SK-N-SH treated with all-trans-retinoic acid at 6 μM for 48 hours (cell line): ENCODE measurements around the gene CCR9.

Source experiments
- ATAC-seq: fragments of 200-7000 bp; cut with Tn5 transposase; 3 replicates; pipeline ENCODE4 v1.9.1; 2020; ENCODE audit warnings: mild to moderate bottlenecking, moderate library complexity
- BACH2 ChIP-seq: fragments of 250-450 bp; sonication (Bioruptor Pico); IDR thresholded peaks from 2 replicates; pipeline ENCODE4 v1.9.0; 2021; ENCODE audit warnings: mild to moderate bottlenecking, borderline replicate concordance
- CSDC2 ChIP-seq: fragments of 250-450 bp; sonication (Bioruptor Pico); IDR thresholded peaks from 2 replicates; pipeline ENCODE4 v1.5.0; 2020; ENCODE audit warnings: mild to moderate bottlenecking, moderate library complexity
- ESRRG ChIP-seq: fragments of 250-450 bp; sonication (Bioruptor Pico); IDR thresholded peaks from 2 replicates; pipeline ENCODE4 v1.6.1; 2021; ENCODE audit warnings: mild to moderate bottlenecking
- GLIS3 ChIP-seq: fragments of 250-450 bp; sonication (Bioruptor Pico); IDR thresholded peaks from 2 replicates; pipeline ENCODE4 v1.5.0; 2020; ENCODE audit warnings: mild to moderate bottlenecking, moderate library complexity
- ISL1 ChIP-seq: fragments of 250-450 bp; sonication (Bioruptor Pico); IDR thresholded peaks from 2 replicates; pipeline ENCODE4 v2.1.2; 2022; ENCODE audit warnings: mild to moderate bottlenecking, moderate library complexity
- OSR1 ChIP-seq: fragments of 250-450 bp; sonication (Bioruptor Pico); IDR thresholded peaks from 2 replicates; pipeline ENCODE4 v1.8.0; 2022; ENCODE audit warnings: moderate library complexity, mild to moderate bottlenecking, inconsistent platforms
- PPARA ChIP-seq: fragments of 250-450 bp; sonication (Bioruptor Pico); IDR thresholded peaks from 2 replicates; pipeline ENCODE4 v1.5.0; 2020; ENCODE audit warnings: mild to moderate bottlenecking, borderline replicate concordance
- SNAI2 ChIP-seq: fragments of 250-450 bp; sonication (Bioruptor Pico); IDR thresholded peaks from 2 replicates; pipeline ENCODE4 v1.5.0; 2020; ENCODE audit warnings: mild to moderate bottlenecking, moderate library complexity
- TCF4 ChIP-seq: fragments of 250-450 bp; sonication (Bioruptor Pico); IDR thresholded peaks from 2 replicates; pipeline ENCODE4 v1.8.0; 2021; ENCODE audit warnings: mild to moderate bottlenecking, moderate library complexity, borderline replicate concordance
- TSHZ2 ChIP-seq: fragments of 250-450 bp; sonication (Bioruptor Pico); IDR thresholded peaks from 2 replicates; pipeline ENCODE4 v1.5.0; 2020; ENCODE audit warnings: mild to moderate bottlenecking, moderate library complexity
- ZFP3 ChIP-seq: fragments of 250-450 bp; sonication (Bioruptor Pico); IDR thresholded peaks from 2 replicates; pipeline ENCODE4 v1.5.0; 2020; ENCODE audit warnings: mild to moderate bottlenecking, moderate library complexity
- ZNF565 ChIP-seq: fragments of 450-650 bp; formaldehyde crosslinking; conservative IDR thresholded peaks from 2 replicates; pipeline ENCODE4 v1.5.0; 2020; ENCODE audit warnings: low read depth, mild to moderate bottlenecking, moderate library complexity
- ZNF8 ChIP-seq: fragments of 450-650 bp; formaldehyde crosslinking; IDR thresholded peaks from 2 replicates; pipeline ENCODE4 v1.5.0; 2020; ENCODE audit warnings: mild to moderate bottlenecking, moderate library complexity
- TF ChIP-seq, protein P1 (sequence below): fragments of 250-450 bp; sonication (Bioruptor Pico); IDR thresholded peaks from 2 replicates; pipeline ENCODE4 v1.8.0; 2021; ENCODE audit warnings: low read depth, mild to moderate bottlenecking, moderate library complexity, borderline replicate concordance
- TF ChIP-seq, protein P2 (sequence below): fragments of 250-450 bp; sonication (Bioruptor Pico); IDR thresholded peaks from 2 replicates; pipeline ENCODE4 v1.5.1; 2021; ENCODE audit warnings: mild to moderate bottlenecking, moderate library complexity
- TF ChIP-seq, protein P3 (sequence below): fragments of 250-450 bp; sonication (Bioruptor Pico); IDR thresholded peaks from 2 replicates; pipeline ENCODE4 v1.8.0; 2020; ENCODE audit warnings: mild to moderate bottlenecking, moderate library complexity, borderline replicate concordance
- TF ChIP-seq, protein P4 (sequence below): fragments of 250-450 bp; sonication (Bioruptor Pico); IDR thresholded peaks from 2 replicates; pipeline ENCODE4 v1.5.1; 2020; ENCODE audit warnings: low read depth, mild to moderate bottlenecking, moderate library complexity

Gene CCR9

DNA sequence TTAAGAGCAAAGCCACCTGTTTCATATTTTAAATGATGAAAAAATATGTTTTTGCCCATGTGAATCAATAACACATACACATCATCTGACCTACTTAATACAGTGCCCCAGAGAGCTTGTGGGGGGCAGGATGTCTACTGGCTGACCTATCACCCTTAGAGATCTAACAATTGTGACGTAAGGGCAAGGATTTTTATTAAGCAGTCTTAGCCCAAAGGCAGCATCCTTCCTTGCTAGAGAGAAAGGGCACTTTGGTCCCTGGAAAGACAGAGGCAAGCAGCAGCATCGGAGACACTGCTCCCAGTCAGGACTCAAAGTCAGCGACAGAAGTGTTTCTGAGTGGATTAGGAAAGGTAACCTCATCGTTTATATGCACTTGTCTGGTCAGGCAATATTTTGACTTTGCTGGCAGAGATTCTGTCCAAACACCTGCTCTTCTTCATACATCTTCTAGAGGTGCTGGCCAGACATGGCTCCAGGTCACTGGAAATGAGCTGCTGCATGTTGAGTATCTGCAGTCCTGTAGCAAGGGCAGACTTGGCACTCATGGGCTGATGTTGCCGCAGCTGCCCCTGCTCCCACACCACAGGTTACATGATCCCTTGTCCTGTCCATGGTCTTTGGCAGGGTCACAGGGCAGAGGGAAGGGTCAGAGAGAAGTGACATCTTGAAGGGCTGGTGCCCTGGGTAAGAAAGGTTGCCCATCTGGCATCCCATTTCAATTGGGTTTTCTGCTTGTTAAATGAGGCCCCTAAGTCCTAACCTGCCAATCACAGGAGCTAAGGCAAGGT is 58.7 kb downstream of the CCR9 start:
- ATAC-seq: no peak
- TF ChIP-seq, protein P1, sequence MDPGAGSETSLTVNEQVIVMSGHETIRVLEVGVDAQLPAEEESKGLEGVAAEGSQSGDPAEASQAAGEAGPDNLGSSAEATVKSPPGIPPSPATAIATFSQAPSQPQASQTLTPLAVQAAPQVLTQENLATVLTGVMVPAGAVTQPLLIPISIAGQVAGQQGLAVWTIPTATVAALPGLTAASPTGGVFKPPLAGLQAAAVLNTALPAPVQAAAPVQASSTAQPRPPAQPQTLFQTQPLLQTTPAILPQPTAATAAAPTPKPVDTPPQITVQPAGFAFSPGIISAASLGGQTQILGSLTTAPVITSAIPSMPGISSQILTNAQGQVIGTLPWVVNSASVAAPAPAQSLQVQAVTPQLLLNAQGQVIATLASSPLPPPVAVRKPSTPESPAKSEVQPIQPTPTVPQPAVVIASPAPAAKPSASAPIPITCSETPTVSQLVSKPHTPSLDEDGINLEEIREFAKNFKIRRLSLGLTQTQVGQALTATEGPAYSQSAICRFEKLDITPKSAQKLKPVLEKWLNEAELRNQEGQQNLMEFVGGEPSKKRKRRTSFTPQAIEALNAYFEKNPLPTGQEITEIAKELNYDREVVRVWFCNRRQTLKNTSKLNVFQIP: no peak
- TF ChIP-seq, all 23 proteins: peak for 0

DNA sequence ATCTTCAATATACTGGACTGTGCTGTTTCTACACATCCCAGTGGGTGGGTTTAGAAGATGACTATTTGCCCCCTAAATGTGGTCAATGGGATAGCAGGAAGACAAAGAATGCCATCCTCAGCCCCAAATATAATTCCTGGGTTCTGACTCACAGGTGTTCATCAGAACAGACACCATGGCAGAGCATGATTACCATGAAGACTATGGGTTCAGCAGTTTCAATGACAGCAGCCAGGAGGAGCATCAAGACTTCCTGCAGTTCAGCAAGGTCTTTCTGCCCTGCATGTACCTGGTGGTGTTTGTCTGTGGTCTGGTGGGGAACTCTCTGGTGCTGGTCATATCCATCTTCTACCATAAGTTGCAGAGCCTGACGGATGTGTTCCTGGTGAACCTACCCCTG is 60.0 kb downstream of the CCR9 start:
- no peak for TF ChIP-seq TSHZ2 (CRISPR knock-in tag)
- no peak for ATAC-seq

- TF ChIP-seq GLIS3 (CRISPR knock-in tag) (no peak), TSHZ2 (CRISPR knock-in tag) (no peak), SNAI2 (CRISPR knock-in tag) (no peak), BACH2 (CRISPR knock-in tag) (no peak), ISL1 (CRISPR knock-in tag) (no peak), OSR1 (CRISPR knock-in tag) (no peak), PPARA (no peak), ZFP3 (CRISPR knock-in tag) (no peak), TCF4 (CRISPR knock-in tag) (no peak), ZNF565 (CRISPR knock-in tag) (no peak), ESRRG (CRISPR knock-in tag) (no peak), CSDC2 (CRISPR knock-in tag) (no peak), ZNF8 (CRISPR knock-in tag) (no peak)
- TF ChIP-seq, protein P2, sequence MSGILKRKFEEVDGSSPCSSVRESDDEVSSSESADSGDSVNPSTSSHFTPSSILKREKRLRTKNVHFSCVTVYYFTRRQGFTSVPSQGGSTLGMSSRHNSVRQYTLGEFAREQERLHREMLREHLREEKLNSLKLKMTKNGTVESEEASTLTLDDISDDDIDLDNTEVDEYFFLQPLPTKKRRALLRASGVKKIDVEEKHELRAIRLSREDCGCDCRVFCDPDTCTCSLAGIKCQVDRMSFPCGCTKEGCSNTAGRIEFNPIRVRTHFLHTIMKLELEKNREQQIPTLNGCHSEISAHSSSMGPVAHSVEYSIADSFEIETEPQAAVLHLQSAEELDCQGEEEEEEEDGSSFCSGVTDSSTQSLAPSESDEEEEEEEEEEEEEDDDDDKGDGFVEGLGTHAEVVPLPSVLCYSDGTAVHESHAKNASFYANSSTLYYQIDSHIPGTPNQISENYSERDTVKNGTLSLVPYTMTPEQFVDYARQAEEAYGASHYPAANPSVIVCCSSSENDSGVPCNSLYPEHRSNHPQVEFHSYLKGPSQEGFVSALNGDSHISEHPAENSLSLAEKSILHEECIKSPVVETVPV (CRISPR knock-in tag): no peak
- TF ChIP-seq, protein P3, sequence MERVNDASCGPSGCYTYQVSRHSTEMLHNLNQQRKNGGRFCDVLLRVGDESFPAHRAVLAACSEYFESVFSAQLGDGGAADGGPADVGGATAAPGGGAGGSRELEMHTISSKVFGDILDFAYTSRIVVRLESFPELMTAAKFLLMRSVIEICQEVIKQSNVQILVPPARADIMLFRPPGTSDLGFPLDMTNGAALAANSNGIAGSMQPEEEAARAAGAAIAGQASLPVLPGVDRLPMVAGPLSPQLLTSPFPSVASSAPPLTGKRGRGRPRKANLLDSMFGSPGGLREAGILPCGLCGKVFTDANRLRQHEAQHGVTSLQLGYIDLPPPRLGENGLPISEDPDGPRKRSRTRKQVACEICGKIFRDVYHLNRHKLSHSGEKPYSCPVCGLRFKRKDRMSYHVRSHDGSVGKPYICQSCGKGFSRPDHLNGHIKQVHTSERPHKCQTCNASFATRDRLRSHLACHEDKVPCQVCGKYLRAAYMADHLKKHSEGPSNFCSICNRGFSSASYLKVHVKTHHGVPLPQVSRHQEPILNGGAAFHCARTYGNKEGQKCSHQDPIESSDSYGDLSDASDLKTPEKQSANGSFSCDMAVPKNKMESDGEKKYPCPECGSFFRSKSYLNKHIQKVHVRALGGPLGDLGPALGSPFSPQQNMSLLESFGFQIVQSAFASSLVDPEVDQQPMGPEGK (CRISPR knock-in tag): no peak
- TF ChIP-seq, protein P4, sequence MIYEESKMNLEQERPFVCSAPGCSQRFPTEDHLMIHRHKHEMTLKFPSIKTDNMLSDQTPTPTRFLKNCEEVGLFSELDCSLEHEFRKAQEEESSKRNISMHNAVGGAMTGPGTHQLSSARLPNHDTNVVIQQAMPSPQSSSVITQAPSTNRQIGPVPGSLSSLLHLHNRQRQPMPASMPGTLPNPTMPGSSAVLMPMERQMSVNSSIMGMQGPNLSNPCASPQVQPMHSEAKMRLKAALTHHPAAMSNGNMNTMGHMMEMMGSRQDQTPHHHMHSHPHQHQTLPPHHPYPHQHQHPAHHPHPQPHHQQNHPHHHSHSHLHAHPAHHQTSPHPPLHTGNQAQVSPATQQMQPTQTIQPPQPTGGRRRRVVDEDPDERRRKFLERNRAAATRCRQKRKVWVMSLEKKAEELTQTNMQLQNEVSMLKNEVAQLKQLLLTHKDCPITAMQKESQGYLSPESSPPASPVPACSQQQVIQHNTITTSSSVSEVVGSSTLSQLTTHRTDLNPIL (CRISPR knock-in tag): no peak
- TF ChIP-seq, protein P1: no peak
- ATAC-seq: no peak
Observed at GRCh38 chr3:45946875-45947274, 60.5 kb downstream of the CCR9 start.
